Mammary epithelial cell (primary cell): ENCODE data around the gene TTC13.

ENCODE experiments used
- CTCF ChIP-seq, 2 donors: IDR thresholded peaks in 1 of 2; conservative IDR thresholded peaks in 1 of 2; 2 replicates each; pipeline ENCODE4 v1.5.1; 2011 to 2012; ENCODE audit warnings: inconsistent platforms in 2 of 2, low read length in 2 of 2, mild to moderate bottlenecking in 2 of 2, control low read depth in 1 of 2, low read depth in 1 of 2; ENCODE audit not compliant: insufficient read depth in 1 of 2; ENCODE audit errors: extremely low read depth in 1 of 2
- EZH2 ChIP-seq: IDR thresholded peaks from 2 replicates; pipeline ENCODE4 v1.6.1; 2012; ENCODE audit warnings: low read length, inconsistent platforms, borderline replicate concordance

GRCh38 chr1:230966358-230966873 lies 12.2 kb downstream of the TTC13 start:
- TF ChIP-seq CTCF (conservative IDR thresholded peaks at IDR 0.05 in 1 of 2, IDR thresholded peaks at IDR 0.05 in 1 of 2; ENCODE audit: extremely low read depth in 1 of 2, insufficient read depth in 1 of 2, low read depth in 1 of 2, low read length in 2 of 2) (no peak), EZH2 (no peak)
